Measurements from ENCODE around the gene KRTAP10-1.

Gene KRTAP10-1

GRCh38 chr21:44498280-44499210 lies 41.5 kb downstream of the KRTAP10-1 start:
- TF ChIP-seq ARNT (IDR thresholded peaks at IDR 0.05) (no peak), L3MBTL2 (conservative IDR thresholded peaks at IDR 0.05) (no peak), FOXA1 (IDR thresholded peaks at IDR 0.05) (no peak), FOXM1 (IDR thresholded peaks at IDR 0.05; ENCODE audit: borderline replicate concordance) (no peak), SUZ12 (IDR thresholded peaks at IDR 0.05) (no peak), PKNOX1 (IDR thresholded peaks at IDR 0.05) (no peak), ZNF384 (IDR thresholded peaks at IDR 0.05) (no peak), LEF1 (IDR thresholded peaks at IDR 0.05; ENCODE audit: borderline replicate concordance) (no peak), SP1 (IDR thresholded peaks at IDR 0.05) (no peak), BHLHE40 (IDR thresholded peaks at IDR 0.05; ENCODE audit: borderline replicate concordance) (no peak), CTBP1 (IDR thresholded peaks at IDR 0.05; ENCODE audit: borderline replicate concordance) (no peak), ELF4 (IDR thresholded peaks at IDR 0.05) (no peak), NFRKB (IDR thresholded peaks at IDR 0.05) (no peak), TARDBP (IDR thresholded peaks at IDR 0.05) (no peak), HDGF (IDR thresholded peaks at IDR 0.05; ENCODE audit: borderline replicate concordance) (no peak), FOXK2 (IDR thresholded peaks at IDR 0.05) (no peak)
- ChIA-PET CTCF (no interaction called here), POLR2A (no interaction called here)
- DNase-seq (ENCODE audit: extremely low spot score): no peak

GRCh38 chr21:44497703-44498126 lies 42.3 kb downstream of the KRTAP10-1 start:
- no peak for TF ChIP-seq HDGF (IDR thresholded peaks at IDR 0.05; ENCODE audit: borderline replicate concordance)
- TF ChIP-seq PKNOX1 (IDR thresholded peaks at IDR 0.05): no peak
- no peak for TF ChIP-seq FOXM1 (IDR thresholded peaks at IDR 0.05; ENCODE audit: borderline replicate concordance)
- TF ChIP-seq NFRKB (IDR thresholded peaks at IDR 0.05): no peak
- TF ChIP-seq FOXK2 (IDR thresholded peaks at IDR 0.05): no peak
- TF ChIP-seq TARDBP (IDR thresholded peaks at IDR 0.05): no peak
- TF ChIP-seq FOXA1 (IDR thresholded peaks at IDR 0.05): no peak
- no peak for TF ChIP-seq LEF1 (IDR thresholded peaks at IDR 0.05; ENCODE audit: borderline replicate concordance)
- TF ChIP-seq SUZ12 (IDR thresholded peaks at IDR 0.05): no peak
- no peak for TF ChIP-seq ZNF384 (IDR thresholded peaks at IDR 0.05)
- TF ChIP-seq ELF4 (IDR thresholded peaks at IDR 0.05): no peak
- no peak for DNase-seq (ENCODE audit: extremely low spot score)
- ChIA-PET POLR2A (no interaction called here), CTCF (no interaction called here)

GRCh38 chr21:44496564-44497550 lies 43.1 kb downstream of the KRTAP10-1 start:
- DNase-seq (ENCODE audit: extremely low spot score): no peak
- POLR2A ChIA-PET: no interaction called here
- CTCF ChIA-PET: no interaction called here

GRCh38 chr21:44495611-44496563 lies 44.1 kb downstream of the KRTAP10-1 start:
- CTCF ChIA-PET: no interaction called here
- no peak for DNase-seq (ENCODE audit: extremely low spot score)
- POLR2A ChIA-PET: no interaction called here
- TF ChIP-seq ELF4 (IDR thresholded peaks at IDR 0.05) (no peak), PKNOX1 (IDR thresholded peaks at IDR 0.05) (no peak), SUZ12 (IDR thresholded peaks at IDR 0.05) (no peak), NFRKB (IDR thresholded peaks at IDR 0.05) (no peak), LEF1 (IDR thresholded peaks at IDR 0.05; ENCODE audit: borderline replicate concordance) (no peak), HDGF (IDR thresholded peaks at IDR 0.05; ENCODE audit: borderline replicate concordance) (no peak), FOXM1 (IDR thresholded peaks at IDR 0.05; ENCODE audit: borderline replicate concordance) (no peak), L3MBTL2 (conservative IDR thresholded peaks at IDR 0.05) (no peak), SP1 (IDR thresholded peaks at IDR 0.05) (no peak), ARNT (IDR thresholded peaks at IDR 0.05) (no peak), FOXK2 (IDR thresholded peaks at IDR 0.05) (no peak), BHLHE40 (IDR thresholded peaks at IDR 0.05; ENCODE audit: borderline replicate concordance) (no peak), CTBP1 (IDR thresholded peaks at IDR 0.05; ENCODE audit: borderline replicate concordance) (no peak), TARDBP (IDR thresholded peaks at IDR 0.05) (no peak), FOXA1 (IDR thresholded peaks at IDR 0.05) (no peak), ZNF384 (IDR thresholded peaks at IDR 0.05) (no peak)

More at GRCh38 chr21:44496564-44497550, 43.1 kb downstream of the KRTAP10-1 start:
- no peak for TF ChIP-seq HDGF (IDR thresholded peaks at IDR 0.05; ENCODE audit: borderline replicate concordance)
- TF ChIP-seq L3MBTL2 (conservative IDR thresholded peaks at IDR 0.05): no peak

GRCh38 chr21:44494956-44495355 lies 45.0 kb downstream of the KRTAP10-1 start:
- no peak for DNase-seq (ENCODE audit: extremely low spot score)
- CTCF ChIA-PET: no interaction called here
- POLR2A ChIA-PET: no interaction called here
- no peak for TF ChIP-seq ZNF384 (IDR thresholded peaks at IDR 0.05)
- no peak for TF ChIP-seq ARNT (IDR thresholded peaks at IDR 0.05)
- TF ChIP-seq FOXM1 (IDR thresholded peaks at IDR 0.05; ENCODE audit: borderline replicate concordance): no peak
- TF ChIP-seq BHLHE40 (IDR thresholded peaks at IDR 0.05; ENCODE audit: borderline replicate concordance): no peak
- no peak for TF ChIP-seq CTBP1 (IDR thresholded peaks at IDR 0.05; ENCODE audit: borderline replicate concordance)
- TF ChIP-seq HDGF (IDR thresholded peaks at IDR 0.05; ENCODE audit: borderline replicate concordance): no peak
- no peak for TF ChIP-seq FOXA1 (IDR thresholded peaks at IDR 0.05)
- TF ChIP-seq FOXK2 (IDR thresholded peaks at IDR 0.05): no peak
- no peak for TF ChIP-seq L3MBTL2 (conservative IDR thresholded peaks at IDR 0.05)
- no peak for TF ChIP-seq NFRKB (IDR thresholded peaks at IDR 0.05)
- TF ChIP-seq ELF4 (IDR thresholded peaks at IDR 0.05): no peak
- TF ChIP-seq LEF1 (IDR thresholded peaks at IDR 0.05; ENCODE audit: borderline replicate concordance): no peak
- TF ChIP-seq SP1 (IDR thresholded peaks at IDR 0.05): no peak
- TF ChIP-seq SUZ12 (IDR thresholded peaks at IDR 0.05): no peak
- TF ChIP-seq PKNOX1 (IDR thresholded peaks at IDR 0.05): no peak

All from HEK293T (cell line).